Measurements from ENCODE around the gene S100A1.
"Not testable (repeated sequence)": the region's sequence is repeated elsewhere in the genome, so short reads cannot be mapped to it uniquely, and the experiment has no call there.

Gene S100A1

DNA sequence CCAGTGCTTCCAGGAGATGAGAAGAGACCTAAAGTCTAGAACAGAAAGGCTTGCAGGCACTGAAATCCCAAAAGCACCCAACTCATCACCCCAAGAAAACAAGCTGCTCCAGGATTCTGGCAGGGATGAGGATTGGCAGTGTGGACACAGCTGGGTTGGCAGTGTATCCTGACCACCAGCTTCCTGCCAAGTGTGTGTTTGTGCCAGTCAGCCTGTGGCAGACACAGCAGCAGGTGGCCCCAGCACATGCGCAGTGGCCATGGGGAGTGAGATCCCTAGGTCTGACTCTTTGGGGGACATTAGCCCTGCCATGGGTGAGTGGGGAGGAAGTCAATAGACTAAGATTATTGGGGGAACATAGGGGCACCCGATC lies 21.6 kb downstream of the S100A1 start:
- in situ Hi-C loops (cut with HindIII; ENCODE audit: low sequenced_read_pairs) = no loop called here

GRCh38 chr1:153651771-153652170 lies 23.5 kb downstream of the S100A1 start:
- in situ Hi-C loops (cut with HindIII; ENCODE audit: low sequenced_read_pairs) = no loop called here

GRCh38 chr1:153652805-153653500 lies 24.7 kb downstream of the S100A1 start:
- in situ Hi-C loops (cut with HindIII; ENCODE audit: low sequenced_read_pairs) = no loop called here

- in situ Hi-C loops (cut with HindIII; ENCODE audit: low sequenced_read_pairs) = no loop called here
These were observed 27.1 kb downstream of the S100A1 start for GRCh38 chr1:153655333-153655732.

DNA sequence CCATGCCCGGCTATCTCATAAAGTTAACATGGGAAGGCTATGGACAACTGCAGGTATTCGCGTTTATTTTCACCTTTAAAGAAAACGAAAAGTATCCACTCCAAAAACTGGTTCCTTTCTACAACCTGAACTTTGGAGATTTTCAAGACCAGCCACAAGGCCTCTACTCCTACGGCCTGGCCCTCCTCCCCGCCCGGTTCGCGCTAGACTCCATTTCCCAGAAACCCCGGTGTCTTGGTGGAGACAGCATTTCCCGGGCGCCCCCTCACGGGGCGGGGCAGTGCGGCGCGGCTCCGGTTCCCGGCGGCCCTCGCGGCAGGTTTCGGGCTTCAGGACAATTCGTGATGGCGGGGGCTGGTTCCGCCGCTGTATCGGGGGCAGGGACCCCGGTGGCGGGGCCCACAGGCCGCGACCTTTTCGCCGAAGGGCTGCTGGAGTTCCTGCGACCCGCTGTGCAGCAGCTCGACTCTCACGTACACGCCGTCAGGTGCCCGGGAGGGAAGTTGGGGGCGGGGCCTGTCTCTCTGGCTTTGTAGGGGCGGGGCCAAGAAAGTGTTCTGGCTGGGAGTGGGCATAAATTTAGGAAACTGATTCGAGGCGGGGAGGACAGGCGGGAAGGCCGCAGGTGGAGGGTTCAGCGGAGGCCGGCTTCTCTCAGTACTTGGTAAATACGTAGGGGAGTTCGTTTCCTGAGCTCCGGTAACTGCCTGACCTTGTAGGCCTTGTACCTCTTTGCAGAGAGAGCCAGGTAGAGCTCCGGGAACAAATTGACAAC lies 30.4 kb downstream of the S100A1 start, which contains the start of gene SNAPIN:
SNAPIN (plus strand) TSS at position 304 of the 775 bp plus-strand sequence; CDS start at position 345, 41 bp downstream.
- in situ Hi-C loops (cut with HindIII; ENCODE audit: low sequenced_read_pairs) = no loop called here

DNA sequence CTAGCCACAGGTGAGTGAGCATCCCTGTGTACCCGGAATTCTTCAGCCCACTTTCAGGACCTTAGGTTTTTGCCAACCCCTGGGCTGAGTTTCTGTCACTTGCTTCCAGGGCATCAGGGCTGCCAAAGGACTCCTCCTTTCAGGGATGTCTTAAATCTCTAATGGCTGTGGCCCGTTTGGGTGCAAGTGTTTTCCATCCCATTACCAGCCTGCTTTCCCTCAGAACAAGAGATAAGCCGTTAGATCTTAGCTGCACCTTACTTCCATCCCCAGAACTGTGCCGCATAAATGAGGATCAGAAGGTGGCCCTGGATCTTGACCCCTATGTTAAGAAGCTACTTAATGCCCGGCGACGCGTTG lies 30.9 kb downstream of the S100A1 start:
- in situ Hi-C loops (cut with HindIII; ENCODE audit: low sequenced_read_pairs) = no loop called here

DNA sequence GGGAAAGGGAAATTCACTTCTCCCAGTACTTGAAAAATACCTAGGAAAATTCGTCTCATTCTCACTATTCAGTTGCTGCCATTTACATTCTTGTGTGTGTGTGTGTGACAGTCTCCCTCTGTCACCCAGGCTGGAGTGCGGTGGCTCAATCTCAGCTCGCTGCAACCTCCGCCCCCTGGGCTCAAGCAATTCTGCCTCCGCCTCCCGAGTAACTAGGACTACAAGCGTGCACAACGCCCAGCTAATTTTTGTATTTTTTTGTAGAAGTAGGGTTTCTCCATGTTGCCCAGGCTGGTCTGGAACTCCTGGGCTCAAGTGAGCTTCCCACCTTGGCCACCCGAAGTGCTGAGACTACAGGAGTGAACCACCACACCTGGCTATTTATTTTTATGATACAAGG lies 31.4 kb downstream of the S100A1 start:
- in situ Hi-C loops (cut with HindIII; ENCODE audit: low sequenced_read_pairs) = no loop called here

DNA sequence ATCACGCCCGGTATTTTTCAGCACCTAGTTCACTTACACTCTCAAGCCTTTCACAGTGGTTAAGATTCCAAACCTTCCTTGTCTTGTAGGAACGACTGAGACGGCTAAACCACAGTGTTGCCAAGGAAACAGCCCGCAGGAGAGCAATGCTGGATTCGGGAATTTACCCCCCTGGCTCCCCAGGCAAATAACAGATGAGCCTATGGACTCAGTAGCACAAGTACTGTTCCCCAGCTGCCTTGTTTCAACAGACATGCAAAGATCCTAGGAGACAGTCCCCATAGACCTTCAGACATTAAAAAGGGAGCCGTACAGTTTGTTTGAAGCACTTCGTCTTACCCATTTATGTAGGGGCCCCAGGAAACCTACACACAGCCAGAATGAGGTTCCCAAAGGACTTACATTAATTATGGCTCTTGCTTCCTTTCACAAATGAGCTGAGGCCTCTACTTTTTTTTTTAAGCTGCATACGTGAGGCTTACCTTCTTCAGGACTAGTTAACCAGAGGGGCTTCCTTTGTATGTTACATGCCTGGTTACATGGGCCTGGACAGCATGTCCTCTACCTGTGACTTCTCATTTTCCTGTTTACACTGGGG lies 33.0 kb downstream of the S100A1 start:
- in situ Hi-C loops (cut with HindIII; ENCODE audit: low sequenced_read_pairs) = no loop called here

- in situ Hi-C loops (cut with HindIII; ENCODE audit: low sequenced_read_pairs) = no loop called here
These were observed 34.0 kb downstream of the S100A1 start for GRCh38 chr1:153662269-153662668.

GRCh38 chr1:153663211-153663610 lies 35.0 kb downstream of the S100A1 start:
- in situ Hi-C loops (cut with HindIII; ENCODE audit: low sequenced_read_pairs) = no loop called here

- in situ Hi-C loops (cut with HindIII; ENCODE audit: low sequenced_read_pairs) = no loop called here
These were observed 39.2 kb downstream of the S100A1 start for GRCh38 chr1:153667439-153667838.

DNA sequence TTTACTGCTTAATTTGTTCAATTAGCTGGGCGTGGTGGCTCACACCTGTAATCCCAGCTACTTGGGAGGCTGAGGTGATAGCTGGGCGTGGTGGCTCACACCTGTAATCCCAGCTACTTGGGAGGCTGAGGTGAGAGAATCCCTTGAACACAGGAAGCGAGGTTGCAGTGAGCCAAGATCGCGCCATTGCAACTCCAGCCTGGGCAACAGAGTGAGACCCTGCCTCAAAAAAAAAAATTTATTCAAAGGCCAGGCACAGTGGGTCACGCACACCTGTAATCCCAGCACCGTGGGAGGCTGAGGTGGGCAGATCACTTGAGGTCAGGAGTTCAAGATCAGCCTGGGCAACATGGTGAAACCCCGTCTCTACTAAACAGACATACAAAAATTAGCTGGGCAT lies 40.4 kb downstream of the S100A1 start:
- in situ Hi-C loops (cut with HindIII; ENCODE audit: low sequenced_read_pairs) = not testable (repeated sequence)

DNA sequence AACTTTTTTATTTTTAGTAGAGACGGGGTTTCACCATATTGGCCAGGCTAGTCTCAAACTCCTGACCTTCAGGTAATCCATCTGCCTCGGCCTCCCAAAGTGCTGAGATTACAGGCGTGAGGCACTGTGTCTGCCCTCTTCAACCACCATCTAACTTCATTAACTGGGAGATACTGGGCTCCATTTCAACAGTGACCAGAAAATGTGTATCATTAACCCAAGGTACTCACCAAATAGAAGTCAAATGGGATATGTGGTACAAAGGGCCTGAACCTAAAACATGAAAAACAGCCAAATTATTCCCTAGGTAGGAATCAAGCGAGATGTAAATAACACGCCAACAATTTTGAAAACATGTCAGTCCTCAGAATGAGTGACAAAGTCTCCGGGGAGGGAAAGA lies 41.4 kb downstream of the S100A1 start:
- in situ Hi-C loops (cut with HindIII; ENCODE audit: low sequenced_read_pairs) = no loop called here

DNA sequence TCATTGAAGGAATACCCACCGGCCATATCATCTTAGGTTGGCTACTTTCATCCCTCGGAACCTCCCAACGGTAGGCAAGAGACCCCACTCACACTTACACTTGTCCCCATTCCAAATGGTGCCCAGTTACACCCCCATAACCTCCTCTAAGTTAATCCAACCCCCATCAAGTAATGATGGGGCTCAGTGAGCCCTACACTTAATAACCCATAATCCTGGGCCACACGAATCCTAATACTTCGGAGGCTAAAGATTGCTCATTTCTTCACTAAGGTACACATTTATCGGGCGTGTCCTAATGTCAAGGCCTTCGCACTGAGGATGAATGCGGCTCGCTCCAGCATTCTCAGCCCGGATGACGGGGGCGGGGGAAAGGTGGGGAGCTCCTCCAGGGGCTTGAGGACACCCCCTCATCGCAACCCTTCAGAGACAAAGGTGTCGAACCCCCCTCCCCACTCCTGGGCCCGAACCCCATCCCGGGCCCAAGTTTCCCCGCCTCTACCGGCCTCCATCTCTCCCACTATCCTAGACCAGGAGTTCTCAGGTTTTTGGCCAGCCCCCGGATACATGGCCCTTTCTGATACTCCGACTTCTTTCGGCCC lies 42.1 kb downstream of the S100A1 start:
- in situ Hi-C loops (cut with HindIII; ENCODE audit: low sequenced_read_pairs) = no loop called here

- in situ Hi-C loops (cut with HindIII; ENCODE audit: low sequenced_read_pairs) = no loop called here
These were observed 42.8 kb downstream of the S100A1 start, which contains the start of gene ILF2 for GRCh38 chr1:153670859-153671627. ILF2 (minus strand) TSS chr1:153670993; CDS start chr1:153670922, 71 bp downstream.

DNA sequence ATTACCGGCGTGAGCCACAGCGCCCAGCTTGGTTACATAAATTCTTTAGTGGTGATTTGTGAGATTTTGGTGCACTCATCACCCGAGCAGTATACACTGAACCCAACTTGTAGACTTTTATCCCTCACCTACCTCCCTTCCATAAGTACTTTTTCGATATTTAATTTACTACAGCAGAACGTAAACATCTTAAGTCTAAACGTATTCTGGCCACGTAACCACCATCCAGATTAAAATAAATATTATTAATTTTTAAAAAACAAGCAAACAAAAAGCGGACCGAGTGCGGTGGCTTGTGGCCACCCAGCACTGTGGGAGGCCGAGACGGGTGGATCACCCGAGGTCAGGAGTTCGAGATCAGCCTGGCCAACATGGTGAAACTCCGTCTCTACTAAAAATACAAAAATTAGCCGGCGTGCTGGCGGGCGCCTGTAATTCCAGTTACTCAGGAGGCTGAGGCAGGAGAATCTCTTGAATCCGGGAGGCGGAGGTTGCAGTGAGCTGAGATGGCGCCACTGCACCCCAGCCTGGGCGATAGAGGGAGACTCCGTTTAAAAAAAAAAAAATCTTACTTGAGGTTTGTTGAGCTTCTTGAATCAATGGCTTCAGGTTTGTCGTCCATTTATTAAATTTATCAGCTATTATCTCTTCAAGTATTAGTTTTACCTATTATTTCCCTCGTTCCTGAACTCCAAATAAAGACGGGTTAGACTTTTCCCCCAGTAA lies 43.6 kb downstream of the S100A1 start:
- in situ Hi-C loops (cut with HindIII; ENCODE audit: low sequenced_read_pairs) = not testable (repeated sequence)

DNA sequence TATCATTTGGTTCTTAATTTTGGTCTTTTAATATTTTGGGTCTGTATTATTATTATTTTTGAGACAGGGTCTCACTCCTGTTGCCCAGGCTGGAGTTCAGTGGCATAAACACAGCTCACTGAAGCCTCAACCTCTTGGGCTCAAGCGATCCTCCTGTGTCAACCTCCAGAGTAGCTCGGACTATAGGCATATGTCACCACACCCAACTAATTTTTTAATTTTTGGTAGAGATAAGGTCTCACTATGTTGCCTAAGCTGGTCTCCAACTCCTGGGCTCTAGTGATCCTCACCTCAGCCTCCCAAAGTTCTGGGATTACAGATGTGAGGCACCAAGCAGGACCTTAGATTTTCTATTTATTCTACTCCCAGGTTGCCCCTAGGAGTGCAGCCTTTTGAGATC lies 45.3 kb downstream of the S100A1 start:
- in situ Hi-C loops (cut with HindIII; ENCODE audit: low sequenced_read_pairs) = no loop called here

- in situ Hi-C loops (cut with HindIII; ENCODE audit: low sequenced_read_pairs) = no loop called here
These were observed 49.7 kb downstream of the S100A1 start for GRCh38 chr1:153677718-153678518.

All from endothelial cell of hepatic sinusoid (primary cell).